ENCODE data around the gene CYB5D1. TPM values are rescaled to one million over a fixed set of nuclear protein-coding genes. Genes with fewer than 3 reads are reported as not detected.

CYB5D1 gene
- total RNA-seq, 1 donor from 2014 or later, result 14.2 TPM

DNA sequence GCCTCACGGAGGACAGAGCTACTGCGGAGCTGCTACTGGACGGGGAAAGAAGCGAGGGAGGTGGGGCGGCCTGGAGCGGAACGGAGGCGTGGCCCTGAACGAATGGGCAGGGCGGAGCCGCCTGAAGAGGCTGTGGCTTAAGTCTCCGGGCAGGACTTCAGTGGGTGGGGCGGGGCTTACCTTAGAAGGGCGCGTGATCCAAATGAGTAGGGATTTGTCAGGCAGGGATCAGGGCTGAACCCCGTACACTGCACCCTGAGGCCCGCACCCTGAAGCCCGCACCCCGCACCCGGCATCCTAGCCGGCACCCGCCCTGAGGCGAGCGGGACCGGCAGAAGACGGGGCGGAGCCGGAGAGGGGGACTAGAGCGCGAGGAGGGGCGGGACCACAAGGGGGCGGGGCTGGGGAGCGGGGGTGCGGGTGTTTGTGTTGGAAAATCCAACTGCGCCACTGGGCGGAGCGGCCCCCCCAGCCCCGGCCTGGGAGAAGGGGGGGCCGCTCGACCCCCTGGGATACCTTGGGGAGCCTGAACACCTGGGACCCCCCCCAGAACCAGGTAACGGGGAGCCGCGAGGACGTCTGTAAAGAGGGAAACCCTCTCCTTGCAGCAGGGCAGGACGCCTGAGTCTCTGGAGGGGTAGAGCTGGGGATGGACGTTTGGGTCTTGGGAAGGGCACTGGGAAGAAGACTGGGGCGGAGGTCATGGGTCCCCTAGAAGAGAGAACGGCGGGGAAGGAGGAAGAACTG is 23.8 kb upstream of the CYB5D1 start, which contains the start of gene KDM6B:
Gene KDM6B (plus strand): TSS at position 423 of the 747 bp plus-strand sequence. CDS start 11,338 bp downstream, outside the sequence.
- peak; percentile 87 for DNase-seq

DNA sequence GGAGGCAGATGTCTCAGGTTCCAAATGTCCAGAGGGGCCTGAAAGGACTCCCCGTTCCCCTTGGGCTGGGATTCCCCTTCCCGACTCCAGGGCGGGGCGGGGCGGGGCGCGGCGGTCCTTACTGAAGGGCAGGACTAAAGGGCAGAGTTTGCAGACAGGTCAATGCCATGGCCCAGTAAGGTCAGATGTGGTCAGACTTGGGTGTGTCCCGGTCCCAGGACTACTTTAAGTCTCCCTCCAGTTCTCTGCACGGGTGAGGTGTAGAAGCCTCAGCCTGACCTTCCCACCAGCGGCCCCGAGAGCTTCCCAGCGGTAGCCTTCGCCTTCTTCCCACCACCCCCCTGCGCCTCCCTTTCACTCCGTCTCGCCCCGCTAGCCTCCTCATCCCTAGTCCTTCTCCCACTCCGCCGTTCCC is 23.3 kb upstream of the CYB5D1 start:
- DNase-seq, result peak; percentile 66

DNA sequence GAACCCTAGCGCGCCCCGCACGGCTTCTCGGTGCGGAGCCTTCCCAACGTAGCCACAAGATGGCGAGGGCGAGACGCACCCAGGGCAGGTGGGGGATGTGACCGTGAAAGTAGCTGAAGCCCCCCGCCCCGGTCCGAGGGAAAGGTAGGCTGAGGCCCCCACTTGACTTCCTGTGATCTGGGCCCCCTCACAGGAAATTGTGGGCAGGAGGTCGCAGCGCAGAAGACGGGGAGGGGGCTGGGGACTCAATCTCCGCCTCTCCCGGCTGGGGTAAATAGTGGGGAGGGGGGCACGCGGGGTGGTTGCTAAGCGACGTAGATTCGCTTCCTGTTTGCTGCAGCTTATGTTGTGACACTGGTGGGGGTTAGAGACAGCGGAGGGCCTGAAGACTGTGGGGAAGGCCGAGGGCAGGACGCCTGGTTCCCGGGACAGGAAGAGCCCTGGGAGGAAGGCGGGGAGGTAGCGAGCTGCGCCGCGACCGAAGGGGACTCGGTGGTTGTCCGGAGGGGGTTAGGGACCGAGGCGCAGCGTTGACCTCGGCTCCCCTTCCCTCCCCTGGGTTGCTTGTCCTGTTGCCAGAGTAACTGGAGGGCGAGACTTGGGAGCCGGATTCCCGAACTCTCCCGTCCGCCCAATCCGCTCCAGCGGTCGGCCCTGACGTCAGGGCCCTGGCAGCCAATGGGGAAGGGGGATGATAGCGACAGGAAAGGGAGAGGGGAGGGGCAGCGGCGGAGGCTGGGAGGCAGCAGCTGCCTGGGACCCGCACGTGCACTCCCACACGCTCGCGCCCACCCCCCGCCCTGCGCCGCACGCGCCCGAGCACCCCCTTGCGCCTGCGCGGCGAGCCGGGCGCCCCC is 22.6 kb upstream of the CYB5D1 start:
- DNase-seq, result peak; percentile 97

DNA sequence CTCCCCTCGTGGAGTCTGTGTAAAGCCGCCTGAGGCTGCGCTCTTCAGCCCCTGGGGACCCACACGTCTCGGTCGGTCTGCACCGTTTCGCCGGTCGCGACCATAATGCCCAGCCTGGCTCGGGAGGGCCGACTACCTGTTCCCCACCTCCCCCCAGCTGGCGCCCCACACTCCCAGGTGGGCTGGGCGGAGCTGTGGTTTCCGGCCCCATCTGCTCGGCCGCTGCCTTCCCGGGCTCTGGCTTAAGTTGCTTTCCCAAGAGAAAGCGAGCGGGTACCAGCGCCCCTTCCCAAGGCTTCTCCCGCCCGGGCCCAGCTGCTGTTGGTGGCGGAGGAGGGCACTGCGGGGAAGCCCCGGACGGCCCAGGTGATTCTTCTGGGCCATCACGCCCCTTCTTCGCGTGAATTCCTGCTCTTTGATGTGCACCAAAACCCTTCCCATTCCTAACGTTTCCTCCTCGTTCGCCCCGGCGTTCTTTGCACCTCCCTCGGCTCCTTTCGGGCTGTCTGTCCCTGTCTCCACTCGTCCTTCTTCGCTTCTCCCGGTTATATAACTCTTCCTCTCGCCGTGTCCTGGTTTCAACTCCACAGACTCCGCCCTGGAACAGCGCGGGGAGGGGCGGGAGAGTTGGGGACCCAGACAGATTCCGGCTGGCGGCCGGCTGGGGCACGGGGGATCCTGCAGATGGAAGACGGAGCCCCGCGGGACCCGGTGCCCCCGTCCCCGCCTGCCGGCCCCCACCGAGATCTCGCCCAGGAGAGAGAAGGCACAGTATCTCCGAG is 21.8 kb upstream of the CYB5D1 start:
- peak; percentile 40 for DNase-seq

DNA sequence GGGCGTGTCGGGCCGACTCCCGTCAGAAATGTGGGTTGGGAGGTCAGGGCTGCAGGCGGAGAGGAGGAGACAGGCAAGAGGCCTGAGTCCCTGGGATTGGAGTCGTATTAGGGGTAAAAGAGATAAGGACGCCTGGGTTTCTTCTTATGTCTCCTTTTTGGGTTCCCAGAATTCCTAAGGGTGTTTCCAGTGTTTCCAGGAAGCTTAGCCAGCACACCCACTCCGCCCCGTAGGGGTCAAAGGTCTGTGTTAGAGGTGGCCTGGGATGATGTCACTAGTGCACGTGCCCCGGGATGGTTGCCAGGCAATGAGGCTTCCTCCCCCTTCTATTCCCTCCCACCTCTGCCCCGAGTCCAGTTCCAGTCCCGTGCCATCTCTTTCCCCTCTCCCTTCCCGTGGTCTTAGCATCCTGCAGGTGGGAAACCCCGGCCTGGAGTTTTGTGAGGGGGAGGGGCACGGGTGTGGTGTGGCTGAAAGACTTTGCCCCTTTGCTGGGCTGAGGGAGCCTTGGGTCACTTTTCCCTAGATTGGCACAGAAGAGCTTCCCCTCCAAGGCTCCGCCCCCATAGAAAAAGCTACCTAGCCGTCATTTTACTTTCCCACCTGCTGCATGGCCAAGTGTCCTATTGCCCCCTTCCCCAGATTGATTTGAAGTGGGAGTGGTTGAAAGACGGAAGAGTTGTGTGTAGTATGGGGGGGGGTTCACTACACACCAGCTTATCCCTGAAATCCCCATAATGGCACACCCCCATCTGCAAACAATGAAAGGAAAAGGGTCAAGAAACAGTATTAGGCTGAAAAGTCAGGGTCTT is 21.0 kb upstream of the CYB5D1 start:
- peak; percentile 35 for DNase-seq

DNA sequence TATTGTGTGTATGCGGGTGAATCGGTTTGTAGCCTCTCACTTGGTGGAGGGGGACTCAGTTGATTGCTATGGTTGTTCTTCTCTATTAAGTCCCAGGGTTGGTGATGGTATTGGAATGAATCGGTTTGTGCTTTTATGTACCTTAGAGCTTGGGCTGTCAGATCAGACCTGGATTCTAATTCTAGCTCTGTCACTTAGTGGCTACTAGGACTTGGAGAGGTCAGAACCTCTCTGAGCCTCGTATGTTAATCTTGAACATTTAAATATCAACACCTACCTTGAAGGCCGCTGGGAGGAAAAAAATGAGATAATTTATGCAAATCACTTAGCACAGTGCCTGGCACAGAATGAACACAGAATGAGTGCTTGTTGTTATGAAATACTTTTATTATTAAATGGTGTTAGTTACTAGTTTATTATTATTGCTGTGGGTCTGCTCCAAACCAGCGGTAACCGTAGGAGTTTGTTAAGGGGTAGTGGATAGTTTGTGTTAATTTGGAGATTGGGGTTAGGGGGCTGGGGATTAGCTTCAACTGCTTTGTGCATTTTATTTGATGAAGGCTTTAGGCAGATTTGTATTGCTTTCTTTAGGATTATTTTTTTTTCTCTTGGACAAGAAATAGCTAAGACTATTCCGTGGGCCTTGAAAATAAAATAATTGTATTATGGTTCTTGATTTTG is 20.3 kb upstream of the CYB5D1 start:
- DNase-seq, result no peak

DNA sequence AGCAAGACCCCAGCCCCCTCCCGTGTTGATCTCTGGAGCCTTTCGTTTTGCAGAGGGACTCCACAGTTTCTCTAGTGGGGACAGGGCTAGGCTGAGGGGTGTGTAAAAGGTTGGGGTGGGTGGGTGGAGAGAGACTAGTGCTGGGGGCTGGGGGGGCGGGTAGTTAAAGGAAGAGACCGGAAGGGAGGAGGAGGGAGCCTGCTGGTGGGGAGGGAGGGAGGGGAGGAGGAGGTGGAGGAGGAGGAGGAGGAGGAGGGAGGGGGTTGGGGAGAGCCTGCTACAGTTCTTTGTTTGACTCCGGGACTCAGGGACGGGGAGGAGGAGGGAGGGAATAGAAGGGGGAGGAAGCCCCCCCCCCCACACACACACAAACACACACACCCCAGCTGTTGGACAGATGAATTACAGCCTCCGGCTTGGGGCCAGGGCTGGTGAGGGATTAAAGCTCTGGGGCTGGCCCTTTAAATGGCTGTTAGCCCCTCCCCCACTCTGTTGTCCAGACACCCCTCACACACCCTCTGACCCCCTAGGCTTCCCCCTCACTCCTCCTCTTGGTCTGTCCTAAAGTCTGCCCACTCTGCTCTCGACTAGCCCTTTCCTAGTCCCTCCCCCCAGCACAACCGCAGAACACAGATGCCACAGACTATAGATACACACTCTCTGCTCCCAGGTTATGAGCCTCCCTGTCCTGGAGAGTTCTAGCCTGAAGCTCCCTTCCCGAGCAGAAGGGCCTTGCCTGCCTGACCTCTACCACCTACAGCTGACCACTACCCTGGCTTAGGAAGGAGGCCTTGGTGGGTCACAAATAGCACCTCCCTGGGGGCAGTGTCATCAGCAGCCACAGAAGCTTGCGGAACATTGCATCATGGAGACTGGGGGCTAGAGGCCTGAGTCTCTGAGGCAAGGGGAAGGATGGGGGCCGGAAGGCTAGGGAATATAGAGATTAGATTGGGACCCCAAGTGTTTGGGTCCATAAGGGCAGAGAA is 19.4 kb upstream of the CYB5D1 start:
- DNase-seq, result no peak

DNA sequence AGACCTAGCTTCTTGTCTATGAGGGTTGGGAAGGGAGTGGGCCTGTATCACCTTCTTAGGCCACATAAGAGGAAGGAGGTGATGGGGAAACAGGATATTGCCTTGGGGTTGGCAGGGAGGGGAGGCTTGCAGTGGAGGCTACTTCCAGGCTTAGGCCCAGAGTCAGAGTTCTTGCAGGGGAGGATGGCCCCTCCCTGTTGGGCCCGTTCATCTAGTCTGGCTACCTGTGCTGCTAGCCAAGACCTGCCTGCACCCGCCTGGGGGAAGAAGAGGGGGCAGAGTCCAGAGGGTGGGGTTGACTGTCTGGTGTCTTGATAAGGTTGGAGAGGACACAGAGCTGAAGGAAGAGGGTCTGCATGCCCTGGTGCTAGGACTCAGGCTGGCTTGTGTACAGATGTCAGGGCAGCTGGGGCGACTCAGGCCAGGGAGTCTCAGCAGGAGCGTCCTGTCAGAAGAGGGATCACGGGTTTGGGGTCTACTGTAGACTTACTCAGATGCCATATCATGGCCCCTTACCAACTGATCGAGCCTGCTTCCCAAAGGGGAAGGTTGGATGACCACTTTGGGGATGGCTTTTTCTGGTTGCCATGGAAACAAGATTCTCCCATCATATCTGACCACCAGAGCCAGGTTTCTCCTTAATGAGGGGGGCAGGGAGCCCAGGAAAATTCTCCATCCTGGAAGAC is 18.5 kb upstream of the CYB5D1 start:
- DNase-seq, result no peak

DNA sequence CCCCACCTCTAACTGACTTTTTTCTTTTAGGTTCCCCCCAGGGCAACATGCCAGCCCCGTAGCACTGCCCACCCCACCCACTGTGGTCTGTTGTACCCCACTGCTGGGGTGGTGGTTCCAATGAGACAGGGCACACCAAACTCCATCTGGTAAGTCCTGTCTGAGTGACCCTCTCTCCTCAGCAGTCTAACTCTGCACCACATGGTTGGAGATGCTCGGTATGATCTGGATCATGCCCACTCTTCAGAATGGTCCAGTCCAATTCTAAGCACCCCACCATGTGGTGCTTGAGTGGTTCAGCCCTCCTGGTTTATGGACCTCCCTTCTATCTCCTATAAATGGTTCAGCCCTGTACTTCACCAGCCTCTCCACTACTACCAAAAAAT is 17.9 kb upstream of the CYB5D1 start:
- no peak for DNase-seq

DNA sequence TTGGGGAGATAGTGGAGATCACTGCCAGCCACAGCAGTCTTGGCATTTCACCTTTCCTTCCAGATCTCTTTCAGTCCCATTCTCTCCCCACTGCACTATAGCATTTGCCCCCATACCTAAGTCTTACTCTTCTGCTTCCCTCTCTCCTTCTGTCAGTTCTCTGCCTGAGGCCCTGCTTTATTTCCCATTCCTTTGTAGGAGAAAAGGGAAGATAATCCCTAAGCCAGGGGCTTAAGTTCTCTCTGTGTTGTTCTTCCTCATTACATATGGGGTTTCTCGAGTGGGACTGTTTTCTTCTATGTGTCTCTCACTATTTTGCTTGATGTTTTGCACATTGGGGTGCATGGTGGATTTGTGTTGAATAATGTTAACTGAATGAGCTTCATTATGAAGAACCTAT is 17.4 kb upstream of the CYB5D1 start:
- no peak for DNase-seq

DNA sequence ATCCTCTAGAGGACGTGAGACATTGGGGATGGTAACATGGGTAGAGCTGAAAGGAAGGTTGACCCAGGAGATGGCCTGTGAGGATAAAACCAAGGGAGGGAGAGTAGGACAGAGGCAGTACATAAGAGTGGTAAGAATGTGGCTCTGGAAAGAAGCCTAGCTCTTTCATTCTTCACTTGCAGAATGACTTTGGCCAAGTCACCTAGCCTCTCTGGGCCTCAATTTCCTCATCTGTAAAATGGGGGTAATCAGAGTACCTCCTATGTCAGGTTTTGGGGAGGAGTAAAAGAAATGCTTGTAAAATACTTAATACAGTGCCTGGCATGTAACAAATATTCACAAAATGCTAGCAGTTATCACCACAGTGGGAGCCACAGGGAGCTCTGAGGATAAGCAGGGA is 16.9 kb upstream of the CYB5D1 start:
- no peak for DNase-seq

DNA sequence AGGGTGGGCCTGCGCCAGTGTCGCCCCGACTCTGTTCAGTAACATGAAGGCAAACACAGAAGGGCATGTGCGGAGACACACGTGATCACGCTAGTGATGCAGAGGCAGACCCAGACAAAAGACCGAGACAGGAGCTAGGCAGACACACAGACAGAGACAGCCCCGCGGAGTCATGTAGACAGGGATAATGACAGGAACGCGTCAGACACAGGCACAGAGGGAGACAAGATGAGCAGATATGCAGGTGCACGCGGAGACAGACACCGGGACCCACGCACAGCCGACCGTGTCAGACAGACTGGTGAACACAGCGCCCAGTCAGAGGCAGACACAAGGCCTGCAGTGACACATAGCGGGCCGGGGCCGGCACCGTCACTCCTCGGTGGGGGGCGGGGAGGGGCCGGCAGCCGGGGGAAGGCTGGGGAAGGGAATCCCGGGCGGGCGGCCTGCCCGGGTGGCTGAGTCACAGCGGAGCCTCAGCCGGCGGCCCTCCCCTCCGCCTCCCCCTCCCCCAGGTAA is 16.3 kb upstream of the CYB5D1 start:
- DNase-seq, result peak; percentile 89

DNA sequence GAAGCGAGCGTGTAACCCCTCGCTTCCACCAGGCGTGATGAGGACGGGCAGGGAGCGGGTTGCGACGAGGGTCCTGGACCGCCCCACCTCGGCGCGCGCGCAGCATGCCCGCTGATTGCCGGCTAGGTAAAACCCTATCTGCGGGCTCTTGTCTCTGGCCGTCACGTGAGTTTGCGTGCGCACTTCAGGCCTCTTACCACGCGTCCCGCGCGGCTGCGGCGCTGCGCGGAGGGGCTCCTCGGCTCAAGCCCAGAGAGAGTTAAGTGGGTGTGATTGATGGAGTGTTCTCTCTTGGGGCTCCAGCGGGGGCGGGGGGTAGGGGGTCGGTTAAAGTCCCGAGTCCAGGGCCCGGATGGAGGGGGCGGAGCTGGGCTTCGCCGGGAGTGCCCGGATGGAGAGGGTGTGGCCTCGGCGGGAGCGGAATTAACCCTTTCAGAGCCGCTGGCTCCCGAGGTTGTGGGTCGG is 15.9 kb upstream of the CYB5D1 start:
- DNase-seq, result peak; percentile 84

DNA sequence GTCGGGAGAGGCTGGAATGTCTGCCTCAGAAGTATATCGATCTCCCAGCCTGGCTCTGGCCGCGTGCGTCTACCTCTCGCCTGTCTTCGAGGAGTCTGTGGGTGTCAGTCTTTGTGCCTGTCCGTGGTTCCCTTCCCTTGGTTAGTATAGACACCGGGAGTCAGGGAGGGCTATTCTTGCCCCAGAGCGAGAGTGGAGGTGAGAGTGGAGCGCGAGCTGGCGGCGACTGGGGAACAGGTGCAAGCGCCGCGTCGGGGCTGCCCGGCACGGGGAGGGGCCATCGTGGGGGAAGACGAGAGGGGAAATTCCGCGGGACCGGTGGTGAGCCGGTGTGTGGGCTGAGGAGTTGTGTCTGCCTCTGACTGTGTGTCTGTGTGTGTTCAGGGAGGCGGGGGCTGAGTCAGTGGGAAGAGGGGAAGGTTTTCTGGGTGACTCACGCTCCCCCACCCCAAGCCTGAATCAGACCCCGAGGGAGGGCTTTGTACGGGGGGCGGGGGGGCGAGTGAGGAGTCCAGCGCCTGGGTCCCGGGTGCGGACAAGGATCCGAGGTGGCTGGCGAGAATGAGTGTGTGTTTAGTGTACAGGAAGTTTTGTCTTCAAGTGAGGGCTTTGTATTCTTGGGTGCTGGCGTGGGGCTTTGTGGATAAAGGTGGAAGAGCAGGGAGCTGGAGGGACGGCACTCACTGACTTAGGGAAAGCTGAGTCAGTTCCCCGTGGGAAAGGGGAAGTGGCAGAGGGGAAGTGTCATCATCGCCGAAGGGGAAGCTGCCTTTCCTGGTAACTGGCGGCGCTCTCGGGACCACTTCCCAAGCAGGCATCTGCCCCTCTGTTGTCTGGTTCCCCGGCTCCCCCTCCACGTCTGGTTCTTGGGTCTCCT is 15.2 kb upstream of the CYB5D1 start:
- peak; percentile 61 for DNase-seq

DNA sequence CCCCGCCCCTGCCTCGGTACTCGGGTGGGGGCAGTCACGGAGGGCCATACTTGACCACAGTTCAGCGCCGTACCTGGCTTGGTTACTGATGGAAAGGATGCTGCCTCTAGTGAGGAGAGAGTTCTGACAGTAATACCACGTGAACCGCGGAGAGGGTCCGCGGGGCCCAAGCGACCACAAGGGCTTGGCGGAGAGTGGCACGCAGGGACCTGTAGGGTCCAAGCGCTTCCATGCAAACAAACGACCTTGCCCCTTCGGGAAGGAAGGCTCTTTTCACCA is 14.6 kb upstream of the CYB5D1 start:
- DNase-seq, result no peak

DNA sequence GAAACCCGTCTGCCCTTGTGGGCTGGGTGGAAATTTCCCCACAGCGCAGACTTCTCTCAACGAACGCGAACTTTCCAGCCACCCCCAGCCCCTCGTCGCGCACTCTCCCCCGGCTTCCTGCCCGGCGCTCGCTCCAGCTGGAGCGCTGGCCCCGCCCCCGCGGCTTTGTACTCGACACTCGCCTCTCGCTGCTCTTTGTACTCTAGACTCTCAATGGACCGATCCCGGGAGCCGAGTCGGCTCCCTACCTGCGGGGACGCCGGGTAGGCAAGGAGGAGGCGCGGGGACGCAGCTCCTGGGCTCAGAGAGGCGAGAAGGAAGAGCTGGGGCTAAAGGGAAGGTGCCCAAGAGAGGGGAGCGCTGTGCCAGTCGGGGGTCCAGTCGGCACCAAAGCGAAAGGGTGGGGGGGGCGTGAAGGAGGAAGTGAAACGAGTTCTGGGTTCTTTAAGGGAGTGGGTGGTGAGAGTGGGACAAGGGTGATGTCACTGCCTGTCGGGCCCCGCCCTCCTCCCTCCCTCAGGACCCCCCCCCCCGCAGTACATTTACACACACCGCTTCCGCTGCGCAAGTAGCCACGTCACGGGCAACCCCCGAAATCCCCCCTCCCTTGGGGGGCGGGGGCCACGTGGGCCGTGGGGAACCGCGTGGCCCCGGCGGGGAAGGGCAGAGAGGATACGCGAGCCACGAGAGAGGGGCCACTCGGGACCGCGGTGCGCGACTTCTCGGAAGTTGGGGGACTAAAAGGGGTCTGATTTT is 14.1 kb upstream of the CYB5D1 start:
- DNase-seq, result peak; percentile 49
